ENCODE measurements around the gene FOSL2.

DNA sequence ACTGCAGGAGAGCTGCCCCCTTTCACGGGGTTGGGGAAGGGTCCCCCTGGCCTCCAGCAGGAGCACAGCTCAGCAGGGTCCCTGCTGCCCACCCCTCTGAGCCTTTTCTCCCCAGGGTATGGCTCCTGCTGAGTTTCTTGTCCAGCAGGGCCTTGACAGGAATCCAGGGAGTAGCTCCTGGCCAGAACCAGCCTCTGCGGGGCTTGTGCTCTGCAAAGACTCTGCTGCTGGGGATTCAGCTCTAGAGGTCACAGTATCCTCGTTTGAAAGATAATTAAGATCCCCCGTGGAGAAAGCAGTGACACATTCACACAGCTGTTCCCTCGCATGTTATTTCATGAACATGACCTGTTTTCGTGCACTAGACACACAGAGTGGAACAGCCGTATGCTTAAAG lies 21.2 kb downstream of the FOSL2 start:
- TF ChIP-seq ZNF274 (IDR thresholded peaks at IDR 0.05; ENCODE audit: low read depth, low read length) (no peak), YY1 (IDR thresholded peaks at IDR 0.05; ENCODE audit: insufficient read depth, insufficient read length) (no peak)
